ENCODE measurements around the gene BDP1.

GRCh38 chr5:71586941-71587765 lies 131.7 kb downstream of the BDP1 start, which contains the start of gene MCCC2:
- TF ChIP-seq, protein P1, sequence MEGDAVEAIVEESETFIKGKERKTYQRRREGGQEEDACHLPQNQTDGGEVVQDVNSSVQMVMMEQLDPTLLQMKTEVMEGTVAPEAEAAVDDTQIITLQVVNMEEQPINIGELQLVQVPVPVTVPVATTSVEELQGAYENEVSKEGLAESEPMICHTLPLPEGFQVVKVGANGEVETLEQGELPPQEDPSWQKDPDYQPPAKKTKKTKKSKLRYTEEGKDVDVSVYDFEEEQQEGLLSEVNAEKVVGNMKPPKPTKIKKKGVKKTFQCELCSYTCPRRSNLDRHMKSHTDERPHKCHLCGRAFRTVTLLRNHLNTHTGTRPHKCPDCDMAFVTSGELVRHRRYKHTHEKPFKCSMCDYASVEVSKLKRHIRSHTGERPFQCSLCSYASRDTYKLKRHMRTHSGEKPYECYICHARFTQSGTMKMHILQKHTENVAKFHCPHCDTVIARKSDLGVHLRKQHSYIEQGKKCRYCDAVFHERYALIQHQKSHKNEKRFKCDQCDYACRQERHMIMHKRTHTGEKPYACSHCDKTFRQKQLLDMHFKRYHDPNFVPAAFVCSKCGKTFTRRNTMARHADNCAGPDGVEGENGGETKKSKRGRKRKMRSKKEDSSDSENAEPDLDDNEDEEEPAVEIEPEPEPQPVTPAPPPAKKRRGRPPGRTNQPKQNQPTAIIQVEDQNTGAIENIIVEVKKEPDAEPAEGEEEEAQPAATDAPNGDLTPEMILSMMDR (IDR thresholded peaks at IDR 0.05; ENCODE audit: insufficient read depth, low read length, poor library complexity, severe bottlenecking) = no peak
- TF ChIP-seq EZH2phosphoT487 (conservative IDR thresholded peaks at IDR 0.05; ENCODE audit: low read length) = no peak
